GM12878 (cell line): ENCODE measurements around the gene PDPN. TPM values are rescaled to one million over a fixed set of nuclear protein-coding genes. Genes with fewer than 3 reads are reported as not detected.

Experiments used
- ATAC-seq: fragments of 200-7000 bp; cut with Tn5 transposase; 3 replicates; pipeline ENCODE4 v1.9.1; 2020; ENCODE audit warnings: mild to moderate bottlenecking, moderate library complexity
- BruUV-seq: library from RNA; stranded (reverse); fragments of 400-500 nt; replicated peaks from 2 replicates; lab custom pipeline; 2021; lab: Mats Ljungman, UMichigan
- CTCF ChIA-PET: fragments of 300-600 bp; sonication (Branson Sonifier 250); formaldehyde crosslinking; extraction: SDS; loops from one replicate; lab custom pipeline; 2021; ENCODE audit warnings: inconsistent platforms; lab: Yijun Ruan, JAX
- POLR2A ChIA-PET: fragments of 350-600 bp; formaldehyde crosslinking; extraction: SDS; loops from one replicate; lab custom pipeline; 2021; ENCODE audit warnings: inconsistent platforms; lab: Charles Lee
- RAD21 ChIA-PET: fragments of 300-600 bp; sonication (Branson Sonifier 250); formaldehyde crosslinking; loops from one replicate; lab custom pipeline; 2023; ENCODE audit warnings: antibody characterized with exemption; ENCODE audit not compliant: unreplicated experiment; lab: Charles Lee
- SMC1A ChIA-PET: fragments of 300-600 bp; sonication (Branson Sonifier 250); formaldehyde crosslinking; loops from one replicate; lab custom pipeline; 2023; ENCODE audit not compliant: unreplicated experiment, uncharacterized antibody; lab: Charles Lee
- DNase-seq: peaks from one replicate; pipeline ENCODE4 v3.0.0-alpha.2; 2011; ENCODE audit warnings: low read depth, low spot score
- FAIRE-seq: peaks from 3 replicates; lab custom pipeline; 2011; peaks lifted over from hg19 to GRCh38; lab: Jason Lieb, UNC
- H2AFZ ChIP-seq: 2 replicates; pipeline ENCODE4 v1.6.0; 2011; ENCODE audit warnings: low read depth, low read length, control low read depth; ENCODE audit not compliant: control insufficient read depth
- H3K27ac ChIP-seq: 2 replicates; pipeline ENCODE4 v1.5.1; 2011; ENCODE audit warnings: control low read depth; ENCODE audit not compliant: control insufficient read depth, insufficient read depth
- H3K27me3 ChIP-seq, 2 experiments: replicated peaks in 1 of 2; 2 replicates each; pipeline versions ENCODE4 v1.6.0 to v1.6.1; 2011; ENCODE audit warnings: low read length in 1 of 2; ENCODE audit not compliant: control insufficient read depth in 2 of 2, insufficient read depth in 2 of 2
- H3K36me3 ChIP-seq, 2 experiments: 2 replicates each; pipeline ENCODE4 v1.5.1; 2011; ENCODE audit warnings: low read length in 1 of 2; ENCODE audit not compliant: control insufficient read depth in 2 of 2, insufficient read depth in 2 of 2
- H3K4me1 ChIP-seq: 2 replicates; pipeline ENCODE4 v1.6.1; 2011; ENCODE audit warnings: mild to moderate bottlenecking, low read length, moderate library complexity, mixed read lengths; ENCODE audit not compliant: control insufficient read depth, insufficient read depth
- H3K4me2 ChIP-seq: 2 replicates; pipeline ENCODE4 v1.6.0; 2011; ENCODE audit warnings: control low read depth; ENCODE audit not compliant: control insufficient read depth, insufficient read depth
- H3K4me3 ChIP-seq: fragments of 200-600 bp; sonication (generic); 2 replicates; pipeline ENCODE4 v1.5.1; 2016
- H3K79me2 ChIP-seq: 2 replicates; pipeline ENCODE4 v1.6.0; 2011; ENCODE audit warnings: low read length; ENCODE audit not compliant: control insufficient read depth, insufficient read depth
- H3K9ac ChIP-seq: 2 replicates; pipeline ENCODE4 v1.8.0; 2011; ENCODE audit warnings: low read length, control low read depth, mixed read lengths; ENCODE audit not compliant: control insufficient read depth, insufficient read depth
- H3K9me3 ChIP-seq: replicated peaks from 3 replicates; pipeline ENCODE4 v1.5.1; 2011; ENCODE audit warnings: mild to moderate bottlenecking, low read length; ENCODE audit not compliant: control insufficient read depth, insufficient read depth
- H4K20me1 ChIP-seq: 2 replicates; pipeline ENCODE4 v1.6.0; 2011; ENCODE audit not compliant: control insufficient read depth, insufficient read depth
- ATF2 ChIP-seq: IDR thresholded peaks from 2 replicates; pipeline ENCODE4 v1.6.1; 2012; ENCODE audit warnings: low read length, inconsistent platforms
- MLLT1 ChIP-seq: fragments of 450-650 bp; IDR thresholded peaks from 2 replicates; pipeline ENCODE4 v1.6.1; 2016; ENCODE audit warnings: mild to moderate bottlenecking
- NKRF ChIP-seq: fragments of 450-650 bp; conservative IDR thresholded peaks from 2 replicates; pipeline ENCODE4 v1.6.1; 2017; ENCODE audit warnings: mild to moderate bottlenecking, moderate library complexity
- NRF1 ChIP-seq: conservative IDR thresholded peaks from 2 replicates; pipeline ENCODE4 v1.6.1; 2011; ENCODE audit warnings: mild to moderate bottlenecking, low read depth, low read length, improper control_type of control experiment
- RCOR1 ChIP-seq: conservative IDR thresholded peaks from 2 replicates; pipeline ENCODE4 v1.6.1; 2012; ENCODE audit warnings: low read depth, low read length, improper control_type of control experiment
- RFX5 ChIP-seq: IDR thresholded peaks from 2 replicates; pipeline ENCODE4 v1.6.1; 2011; ENCODE audit warnings: low read depth, low read length, improper control_type of control experiment
- SMAD5 ChIP-seq: IDR thresholded peaks from 2 replicates; pipeline ENCODE4 v1.6.1; 2016; ENCODE audit warnings: antibody characterized with exemption, low read depth
- ZBTB33 ChIP-seq: fragments of 450-650 bp; IDR thresholded peaks from 2 replicates; pipeline ENCODE4 v1.6.1; 2017; ENCODE audit warnings: mild to moderate bottlenecking
- ZNF274 ChIP-seq: IDR thresholded peaks from one replicate; pipeline ENCODE4 v1.8.0; 2011; ENCODE audit not compliant: insufficient read length, insufficient read depth
- WGBS: methylation state at CpG from one replicate; pipeline ENCODE4 v1.1.6; 2016; ENCODE audit warnings: low lambda C conversion rate; ENCODE audit not compliant: insufficient replicate concordance, insufficient coverage; ENCODE audit errors: missing lambda C conversion rate; 5-methylcytosine and 5-hydroxymethylcytosine counted together
- in situ Hi-C: fragments of 300-500 bp; cut with MboI; formaldehyde crosslinking; loops from 9 replicates; pipeline ENCODE4 v1.14.3; 2018; ENCODE audit warnings: mixed read lengths
- intact Hi-C: fragments of 100-400 bp; cut with micrococcal nuclease; formaldehyde crosslinking; loops from one replicate; pipeline ENCODE4 v1.14.2; 2022; ENCODE audit not compliant: unreplicated experiment
- polyA plus RNA-seq, 11 experiments: library from polyadenylated mRNA; depleted of rRNA in 4 of 11; unstranded in 6 of 11; stranded (reverse) in 5 of 11; fragments of >200 nt; fragmentation: Nextera tagmentation in 4 of 11; fragmentation: Illumina TruSeq in 1 of 11; extraction: Ambion mirVana in 4 of 11; extraction: Trizol in 1 of 11; gene quantifications; 1 replicate in 1 of 11; 2 replicates in 10 of 11; pipeline versions ENCODE4 v1.2.1 to v1.2.3, GENCODE V29; 2011 to 2016; ENCODE audit warnings: inconsistent platforms in 2 of 11, missing spikeins in 2 of 11, low read depth in 1 of 11
- total RNA-seq, 4 experiments: library from RNA; depleted of rRNA in 3 of 4; stranded (reverse); fragments of >200 nt in 3 of 4; fragmentation: Illumina TruSeq in 1 of 4; extraction: Trizol in 1 of 4; gene quantifications; 2 replicates each; pipeline versions ENCODE4 v1.2.1 to v1.2.3, GENCODE V29; 2013 to 2021

The PDPN gene
- total and polyA plus RNA-seq, 10 of the 15 experiments (the other 5 are each of a cell fraction or from before 2014, with no cell fraction given) = 0.21 TPM; not detected in 9

- in situ Hi-C loops = no loop called here
- ChIA-PET SMC1A (no interaction called here), CTCF (no interaction called here), RAD21 (no interaction called here), POLR2A (no interaction called here)
- intact Hi-C loops = no loop called here
- H3K27ac ChIP-seq = no peak overlapping the region
- no peaks in the 10 kb centered on the region for H4K20me1 ChIP-seq
- no peaks in the 10 kb centered on the region for H3K36me3 ChIP-seq
- H3K4me1 ChIP-seq = no peaks in the 10 kb centered on the region
- 69% methylated on average over 13 of the region's 13 CpGs for WGBS
- FAIRE-seq (no peak), ATAC-seq (peak; percentile 55), DNase-seq (no peak)
- H2AFZ ChIP-seq = peak overlapping the region; percentile 54
- H3K9me3 ChIP-seq = no peaks in the 10 kb centered on the region
- TF ChIP-seq SMAD5 (no peak), NKRF (no peak), RCOR1 (no peak), ZNF274 (no peak), NRF1 (no peak), ZBTB33 (no peak), RFX5 (no peak), ATF2 (no peak), MLLT1 (no peak)
- H3K9ac ChIP-seq = no peak overlapping the region
- H3K27me3 ChIP-seq = no peaks in the 10 kb centered on the region
- H3K4me2 ChIP-seq = no peak overlapping the region
- no peaks in the 10 kb centered on the region for H3K79me2 ChIP-seq
- BruUV-seq = no TSS peak
- no peak overlapping the region for H3K4me3 ChIP-seq
These were observed 42.0 kb upstream of the PDPN start for GRCh38 chr1:13541435-13542215.
